Loucy (cell line): Measurements from ENCODE around the gene CEP164.

Experiments used
- H2AFZ ChIP-seq: fragments of 200-600 bp; sonication (generic); 2 replicates; pipeline ENCODE4 v1.6.0; 2016; ENCODE audit warnings: antibody characterized with exemption, mild to moderate bottlenecking, low read length, moderate library complexity
- H3F3A ChIP-seq: fragments of 200-600 bp; 2 replicates; pipeline ENCODE4 v1.6.0; 2016; ENCODE audit warnings: antibody characterized with exemption, low read depth, mild to moderate bottlenecking
- H3K27me3 ChIP-seq: fragments of 200-600 bp; sonication (generic); 2 replicates; pipeline ENCODE4 v1.6.1; 2014; ENCODE audit warnings: low read length, mild to moderate bottlenecking; ENCODE audit not compliant: insufficient read depth, poor library complexity, severe bottlenecking
- H3K36me3 ChIP-seq: fragments of 200-600 bp; sonication (generic); 2 replicates; pipeline ENCODE4 v1.6.1; 2016; ENCODE audit warnings: low read length; ENCODE audit not compliant: insufficient read depth
- H3K4me1 ChIP-seq: fragments of 200-600 bp; sonication (generic); 2 replicates; pipeline ENCODE4 v1.5.1; 2014; ENCODE audit warnings: low read length, mild to moderate bottlenecking; ENCODE audit not compliant: insufficient read depth, poor library complexity, severe bottlenecking
- H3K4me2 ChIP-seq: fragments of 200-600 bp; sonication (generic); 2 replicates; pipeline ENCODE4 v1.6.0; 2014; ENCODE audit warnings: antibody characterized with exemption, low read length, low read depth, mild to moderate bottlenecking; ENCODE audit not compliant: poor library complexity, severe bottlenecking
- H3K4me3 ChIP-seq: fragments of 200-600 bp; sonication (generic); 2 replicates; pipeline ENCODE4 v1.5.1; 2014; ENCODE audit warnings: low read length, mild to moderate bottlenecking, mixed read lengths; ENCODE audit not compliant: poor library complexity, severe bottlenecking
- H3K79me2 ChIP-seq: fragments of 200-600 bp; sonication (generic); 2 replicates; pipeline ENCODE4 v1.6.1; 2014; ENCODE audit warnings: low read length; ENCODE audit not compliant: insufficient read depth
- H3K9ac ChIP-seq: fragments of 200-600 bp; sonication (generic); 2 replicates; pipeline ENCODE4 v1.6.0; 2014; ENCODE audit warnings: mild to moderate bottlenecking, low read depth, low read length, moderate library complexity; ENCODE audit not compliant: poor library complexity, severe bottlenecking
- H3K9me2 ChIP-seq: fragments of 200-600 bp; sonication (generic); replicated peaks from 2 replicates; pipeline ENCODE4 v1.6.1; 2016; ENCODE audit warnings: low read depth, low read length, mixed read lengths
- H3K9me3 ChIP-seq: fragments of 200-600 bp; sonication (generic); 2 replicates; pipeline ENCODE4 v1.6.1; 2014; ENCODE audit warnings: mild to moderate bottlenecking, antibody characterized with exemption, low read length, low read depth; ENCODE audit not compliant: insufficient read depth
- H4K20me1 ChIP-seq: fragments of 200-600 bp; sonication (generic); 2 replicates; pipeline ENCODE4 v1.6.0; 2014; ENCODE audit warnings: antibody characterized with exemption, low read length, mild to moderate bottlenecking; ENCODE audit not compliant: insufficient read depth, poor library complexity, severe bottlenecking
- EZH2phosphoT487 ChIP-seq: fragments of 200-600 bp; IDR thresholded peaks from 2 replicates; pipeline ENCODE4 v1.6.1; 2018; ENCODE audit warnings: antibody characterized with exemption, mild to moderate bottlenecking, moderate library complexity, borderline replicate concordance
- TF ChIP-seq, protein P1 (sequence below): fragments of 200-600 bp; sonication (generic); conservative IDR thresholded peaks from 2 replicates; pipeline ENCODE4 v1.5.1; 2014; ENCODE audit warnings: mild to moderate bottlenecking, antibody characterized with exemption, low read length

CEP164 gene

DNA sequence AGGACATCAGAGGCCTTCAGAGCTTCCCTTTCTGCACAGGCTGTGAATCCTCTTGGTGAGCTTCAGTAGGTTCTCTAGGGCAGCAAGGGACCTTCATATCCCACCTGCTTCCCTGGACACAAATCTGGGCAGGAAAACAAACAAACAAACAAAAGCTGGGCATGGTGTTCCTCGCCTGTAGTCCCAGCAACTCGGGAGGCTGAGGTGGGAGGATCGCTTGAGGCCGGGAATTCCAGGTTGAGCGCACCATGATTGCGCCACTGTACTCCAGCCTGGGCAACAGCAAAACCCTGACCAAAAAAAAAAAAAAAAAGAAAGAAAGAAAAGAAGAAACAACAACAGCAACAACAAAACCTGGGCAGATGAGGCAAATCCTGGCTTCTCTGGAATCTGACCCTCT is 92.9 kb downstream of the CEP164 start:
- Histone ChIP-seq H3K4me2 (no peak overlapping the region), H3K9me3 (no peaks in the 10 kb centered on the region), H3K27me3 (no peaks in the 10 kb centered on the region), H3K9me2 (no peaks in the 10 kb centered on the region), H2AFZ (no peak overlapping the region), H3K4me1 (no peaks in the 10 kb centered on the region), H3K79me2 (no peaks in the 10 kb centered on the region), H3K36me3 (no peaks in the 10 kb centered on the region), H3K4me3 (no peak overlapping the region), H3K9ac (no peak overlapping the region), H4K20me1 (no peaks in the 10 kb centered on the region), H3F3A (no peaks in the 10 kb centered on the region)
- no peak for TF ChIP-seq EZH2phosphoT487
- TF ChIP-seq, protein P1, sequence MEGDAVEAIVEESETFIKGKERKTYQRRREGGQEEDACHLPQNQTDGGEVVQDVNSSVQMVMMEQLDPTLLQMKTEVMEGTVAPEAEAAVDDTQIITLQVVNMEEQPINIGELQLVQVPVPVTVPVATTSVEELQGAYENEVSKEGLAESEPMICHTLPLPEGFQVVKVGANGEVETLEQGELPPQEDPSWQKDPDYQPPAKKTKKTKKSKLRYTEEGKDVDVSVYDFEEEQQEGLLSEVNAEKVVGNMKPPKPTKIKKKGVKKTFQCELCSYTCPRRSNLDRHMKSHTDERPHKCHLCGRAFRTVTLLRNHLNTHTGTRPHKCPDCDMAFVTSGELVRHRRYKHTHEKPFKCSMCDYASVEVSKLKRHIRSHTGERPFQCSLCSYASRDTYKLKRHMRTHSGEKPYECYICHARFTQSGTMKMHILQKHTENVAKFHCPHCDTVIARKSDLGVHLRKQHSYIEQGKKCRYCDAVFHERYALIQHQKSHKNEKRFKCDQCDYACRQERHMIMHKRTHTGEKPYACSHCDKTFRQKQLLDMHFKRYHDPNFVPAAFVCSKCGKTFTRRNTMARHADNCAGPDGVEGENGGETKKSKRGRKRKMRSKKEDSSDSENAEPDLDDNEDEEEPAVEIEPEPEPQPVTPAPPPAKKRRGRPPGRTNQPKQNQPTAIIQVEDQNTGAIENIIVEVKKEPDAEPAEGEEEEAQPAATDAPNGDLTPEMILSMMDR, result no peak

DNA sequence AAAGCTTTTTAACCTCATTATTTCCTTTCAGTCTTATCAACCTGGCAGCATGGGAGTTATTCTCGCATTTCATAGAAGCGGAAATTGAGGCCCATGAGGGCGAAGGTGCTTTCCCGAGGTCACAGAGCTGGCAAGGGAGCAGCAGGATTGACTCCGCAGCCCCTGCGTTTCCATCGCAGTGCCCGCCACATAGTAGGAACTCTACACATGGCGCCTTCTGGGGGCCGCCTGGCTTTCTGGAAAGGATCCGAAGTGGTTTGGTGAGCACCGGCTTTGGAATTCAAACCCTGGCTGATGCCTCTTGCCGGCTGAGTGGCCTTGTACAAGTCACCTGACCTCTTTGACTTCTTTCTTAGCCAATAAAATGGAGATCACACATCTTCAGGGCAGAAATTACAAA is 93.4 kb downstream of the CEP164 start:
- TF ChIP-seq, protein P1, result no peak
- TF ChIP-seq EZH2phosphoT487, result no peak
- H3K4me1 ChIP-seq, result no peaks in the 10 kb centered on the region
- H3F3A ChIP-seq, result no peaks in the 10 kb centered on the region
- H3K4me2 ChIP-seq, result no peak overlapping the region
- no peaks in the 10 kb centered on the region for H3K9me2 ChIP-seq
- H3K27me3 ChIP-seq, result no peaks in the 10 kb centered on the region
- no peak overlapping the region for H3K9ac ChIP-seq
- H2AFZ ChIP-seq, result no peak overlapping the region
- H3K9me3 ChIP-seq, result no peaks in the 10 kb centered on the region
- no peaks in the 10 kb centered on the region for H4K20me1 ChIP-seq
- H3K36me3 ChIP-seq, result no peaks in the 10 kb centered on the region
- no peaks in the 10 kb centered on the region for H3K79me2 ChIP-seq
- no peak overlapping the region for H3K4me3 ChIP-seq

DNA sequence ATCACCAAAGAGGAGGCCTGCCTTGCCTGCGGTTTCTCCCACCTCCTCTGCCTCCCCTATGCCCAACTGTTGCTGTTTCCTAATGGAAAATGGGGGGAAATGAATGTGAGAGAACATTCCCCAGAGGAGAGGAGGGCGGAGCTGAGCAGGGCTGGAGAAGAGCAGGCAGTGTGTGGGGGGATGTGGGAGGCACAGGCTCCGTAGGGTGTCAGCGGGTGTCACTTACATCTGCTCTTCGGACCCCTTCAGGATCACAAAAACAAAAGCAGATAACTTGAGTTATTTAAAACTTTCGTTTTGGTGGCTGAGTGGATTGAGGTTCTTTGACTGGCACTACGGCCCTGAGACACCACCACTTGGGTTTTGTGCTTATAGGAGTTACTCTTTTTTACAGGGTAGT is 93.8 kb downstream of the CEP164 start:
- H3K4me2 ChIP-seq, result no peak overlapping the region
- H4K20me1 ChIP-seq, result no peaks in the 10 kb centered on the region
- H3K27me3 ChIP-seq, result no peaks in the 10 kb centered on the region
- H2AFZ ChIP-seq, result no peak overlapping the region
- H3K9me2 ChIP-seq, result no peaks in the 10 kb centered on the region
- no peak for TF ChIP-seq EZH2phosphoT487
- TF ChIP-seq, protein P1, result no peak
- no peak overlapping the region for H3K4me3 ChIP-seq
- no peak overlapping the region for H3K9ac ChIP-seq
- H3K9me3 ChIP-seq, result no peaks in the 10 kb centered on the region
- no peaks in the 10 kb centered on the region for H3F3A ChIP-seq
- no peaks in the 10 kb centered on the region for H3K79me2 ChIP-seq
- no peaks in the 10 kb centered on the region for H3K36me3 ChIP-seq
- H3K4me1 ChIP-seq, result no peaks in the 10 kb centered on the region
